MM.1S (cell line): ENCODE data around the gene OS9.

ENCODE experiments used
- DNase-seq: peaks from one replicate; pipeline ENCODE4 v3.0.0-alpha.2; 2015
- H2AFZ ChIP-seq: fragments of 300-600 bp; sonication (generic); 2 replicates; pipeline ENCODE4 v1.6.0; 2016; ENCODE audit warnings: antibody characterized with exemption, low read length
- H3F3A ChIP-seq: fragments of 300-600 bp; sonication (generic); 2 replicates; pipeline ENCODE4 v1.6.1; 2016; ENCODE audit warnings: mild to moderate bottlenecking, antibody characterized with exemption, low read length, moderate library complexity, mixed read lengths; ENCODE audit not compliant: insufficient read depth
- H3K27ac ChIP-seq: fragments of 300-600 bp; sonication (generic); 2 replicates; pipeline ENCODE4 v1.5.1; 2016; ENCODE audit warnings: mild to moderate bottlenecking, low read length
- H3K27me3 ChIP-seq: fragments of 300-600 bp; sonication (generic); replicated peaks from 2 replicates; pipeline ENCODE4 v1.6.0; 2016; ENCODE audit warnings: low read length; ENCODE audit not compliant: insufficient read depth
- H3K36me3 ChIP-seq: fragments of 300-600 bp; sonication (generic); replicated peaks from 2 replicates; pipeline ENCODE4 v1.6.1; 2016; ENCODE audit warnings: mild to moderate bottlenecking, low read length, mixed read lengths; ENCODE audit not compliant: insufficient read depth
- H3K4me1 ChIP-seq: fragments of 300-600 bp; sonication (generic); 2 replicates; pipeline ENCODE4 v1.6.1; 2016; ENCODE audit warnings: low read length, mixed read lengths
- H3K4me2 ChIP-seq: fragments of 300-600 bp; sonication (generic); 2 replicates; pipeline ENCODE4 v1.6.0; 2016; ENCODE audit warnings: low read depth, low read length
- H3K4me3 ChIP-seq: fragments of 300-600 bp; sonication (generic); 2 replicates; pipeline ENCODE4 v1.5.1; 2016; ENCODE audit warnings: low read length, mixed read lengths
- H3K79me2 ChIP-seq: fragments of 300-600 bp; sonication (generic); 2 replicates; pipeline ENCODE4 v1.6.1; 2016; ENCODE audit warnings: mixed run types, low read length, mixed read lengths
- H3K9ac ChIP-seq: fragments of 300-600 bp; sonication (generic); 2 replicates; pipeline ENCODE4 v1.6.1; 2016; ENCODE audit warnings: low read length, mixed read lengths
- H3K9me2 ChIP-seq: fragments of 300-600 bp; sonication (generic); replicated peaks from 2 replicates; pipeline ENCODE4 v1.6.1; 2016; ENCODE audit warnings: mild to moderate bottlenecking, low read length, mixed read lengths; ENCODE audit not compliant: insufficient read depth
- H3K9me3 ChIP-seq: fragments of 300-600 bp; sonication (generic); replicated peaks from 2 replicates; pipeline ENCODE4 v1.6.1; 2016; ENCODE audit warnings: mild to moderate bottlenecking, low read length, mixed read lengths; ENCODE audit not compliant: insufficient read depth
- H4K20me1 ChIP-seq: fragments of 300-600 bp; sonication (generic); 2 replicates; pipeline ENCODE4 v1.6.1; 2016; ENCODE audit warnings: mild to moderate bottlenecking, low read length, moderate library complexity, mixed read lengths; ENCODE audit not compliant: insufficient read depth
- CTCF ChIP-seq: fragments of 300-600 bp; sonication (generic); IDR thresholded peaks from 2 replicates; pipeline ENCODE4 v1.5.1; 2016; ENCODE audit warnings: antibody characterized with exemption, low read length, mixed read lengths
- EZH2 ChIP-seq: fragments of 300-600 bp; sonication (generic); optimal IDR thresholded peaks from 2 replicates; pipeline ENCODE3; 2017; ENCODE audit warnings: low read depth, mild to moderate bottlenecking, antibody characterized with exemption, low read length, mixed read lengths
- EZH2phosphoT487 ChIP-seq: fragments of 300-600 bp; sonication (generic); IDR thresholded peaks from 2 replicates; pipeline ENCODE4 v1.6.1; 2018; ENCODE audit warnings: antibody characterized with exemption, low read length

OS9 gene

GRCh38 chr12:57730336-57731067 lies 36.6 kb downstream of the OS9 start:
- TF ChIP-seq EZH2 (no peak), EZH2phosphoT487 (no peak), CTCF (no peak)
- Histone ChIP-seq H3K36me3 (no peaks in the 10 kb centered on the region), H3K27ac (no peak overlapping the region), H3K27me3 (no peaks in the 10 kb centered on the region), H3K9ac (no peak overlapping the region), H3K4me2 (no peak overlapping the region), H3K4me1 (no peaks in the 10 kb centered on the region), H3F3A (no peaks in the 10 kb centered on the region), H3K79me2 (no peaks in the 10 kb centered on the region), H3K9me2 (no peaks in the 10 kb centered on the region), H2AFZ (no peak overlapping the region), H4K20me1 (no peaks in the 10 kb centered on the region), H3K9me3 (no peaks in the 10 kb centered on the region), H3K4me3 (no peak overlapping the region)
- DNase-seq, result no peak

DNA sequence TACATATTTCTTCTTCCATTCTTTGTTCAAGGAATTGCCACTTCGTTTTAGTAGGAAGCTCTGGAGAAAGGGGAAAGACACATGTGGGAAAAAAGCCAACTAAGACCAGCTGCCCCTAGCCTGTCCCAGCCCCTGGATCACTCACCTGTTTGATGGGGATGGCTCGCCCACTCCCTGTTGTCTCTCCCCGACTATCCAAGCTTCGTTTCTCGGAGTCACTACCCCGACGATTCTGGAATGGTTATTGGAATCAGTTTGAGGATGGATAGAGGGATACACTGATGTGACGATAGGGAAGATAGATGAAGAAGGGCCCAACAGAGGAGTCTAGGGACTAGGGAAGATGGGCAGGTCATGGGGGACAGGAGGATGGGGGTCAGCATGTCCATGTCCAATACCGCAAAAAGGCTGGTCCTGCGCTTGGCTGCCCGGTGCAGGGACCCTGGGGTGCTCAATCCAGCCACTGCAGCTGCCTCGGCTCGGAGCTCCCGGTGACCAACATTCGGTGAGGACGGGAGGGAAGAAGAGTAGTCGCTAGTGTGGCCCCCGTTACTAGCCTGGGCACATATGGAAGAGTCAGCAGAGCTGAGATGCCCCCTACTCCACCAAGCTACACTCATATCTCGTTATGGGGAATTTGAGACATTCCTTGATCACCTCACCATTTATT lies 37.6 kb downstream of the OS9 start:
- Histone ChIP-seq H3K4me1 (no peaks in the 10 kb centered on the region), H3K9me3 (no peaks in the 10 kb centered on the region), H3K36me3 (no peaks in the 10 kb centered on the region), H3K79me2 (0 out of 2 replicates have a peak, but pooled peaks cover 2% of the 10 kb centered on the region), H3K4me2 (no peak overlapping the region), H3F3A (no peaks in the 10 kb centered on the region), H2AFZ (no peak overlapping the region), H3K27me3 (no peaks in the 10 kb centered on the region), H3K4me3 (no peak overlapping the region), H4K20me1 (no peaks in the 10 kb centered on the region), H3K9me2 (no peaks in the 10 kb centered on the region), H3K27ac (no peak overlapping the region), H3K9ac (no peak overlapping the region)
- no peak for DNase-seq
- no peak for TF ChIP-seq EZH2phosphoT487
- TF ChIP-seq CTCF, result no peak
- TF ChIP-seq EZH2, result no peak

GRCh38 chr12:57732270-57732669 lies 38.3 kb downstream of the OS9 start:
- TF ChIP-seq CTCF, result no peak
- TF ChIP-seq EZH2phosphoT487, result no peak
- no peak for TF ChIP-seq EZH2
- H3F3A ChIP-seq, result no peaks in the 10 kb centered on the region
- H2AFZ ChIP-seq, result no peak overlapping the region
- H3K9ac ChIP-seq, result no peak overlapping the region
- 0 out of 2 replicates have a peak, but pooled peaks cover 4% of the 10 kb centered on the region for H3K79me2 ChIP-seq
- no peak overlapping the region for H3K4me2 ChIP-seq
- no peaks in the 10 kb centered on the region for H3K4me1 ChIP-seq
- H3K9me3 ChIP-seq, result no peaks in the 10 kb centered on the region
- H3K27me3 ChIP-seq, result no peaks in the 10 kb centered on the region
- H3K9me2 ChIP-seq, result no peaks in the 10 kb centered on the region
- no peaks in the 10 kb centered on the region for H3K36me3 ChIP-seq
- H3K4me3 ChIP-seq, result no peak overlapping the region
- DNase-seq, result no peak
- H3K27ac ChIP-seq, result no peak overlapping the region
- H4K20me1 ChIP-seq, result no peaks in the 10 kb centered on the region
